ENCODE data around the gene KIF1B. TPM values are rescaled to one million over a fixed set of nuclear protein-coding genes. Genes with fewer than 3 reads are reported as not detected.

KIF1B gene
- total and polyA plus RNA-seq, 9 of the 15 experiments (the other 6 are each of a cell fraction or from before 2014, with no cell fraction given): 2.8 to 19.8 (median 11.9) TPM

DNA sequence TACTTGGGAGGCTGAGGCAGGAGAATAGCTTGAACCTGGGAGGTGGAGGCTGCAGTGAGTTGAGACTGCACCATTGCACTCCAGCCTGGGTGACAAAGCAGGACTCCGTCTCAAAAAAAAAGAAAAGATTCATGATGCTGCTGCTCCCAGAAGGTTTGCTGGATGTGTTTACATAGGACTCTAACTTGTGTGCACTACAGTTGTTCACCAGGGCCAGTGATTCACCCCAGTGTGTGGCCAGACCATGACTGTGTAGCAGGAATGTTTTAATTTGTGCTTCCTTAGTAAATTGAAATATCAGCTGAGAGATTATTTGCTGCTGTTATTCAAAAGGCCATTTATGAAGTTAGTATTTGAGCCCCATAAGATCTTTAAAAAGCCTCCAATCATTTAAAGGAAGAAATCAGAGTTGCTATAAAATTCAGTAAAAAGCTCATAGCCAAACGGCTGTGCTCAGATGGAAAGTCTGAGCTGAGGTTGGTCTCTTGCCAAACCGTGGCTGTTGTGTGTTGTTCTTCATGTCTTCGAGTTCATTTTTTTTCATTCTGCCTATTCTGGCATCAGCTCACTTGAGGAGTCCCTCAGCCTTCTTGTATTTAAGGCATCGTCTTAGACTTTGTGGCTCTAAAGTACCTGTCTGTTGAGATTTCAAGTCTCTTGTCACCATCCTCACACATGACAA lies 170.4 kb downstream of the KIF1B start (continued):
- TF ChIP-seq TRIM25 (IDR thresholded peaks at IDR 0.05; ENCODE audit: borderline replicate concordance): no peak

DNA sequence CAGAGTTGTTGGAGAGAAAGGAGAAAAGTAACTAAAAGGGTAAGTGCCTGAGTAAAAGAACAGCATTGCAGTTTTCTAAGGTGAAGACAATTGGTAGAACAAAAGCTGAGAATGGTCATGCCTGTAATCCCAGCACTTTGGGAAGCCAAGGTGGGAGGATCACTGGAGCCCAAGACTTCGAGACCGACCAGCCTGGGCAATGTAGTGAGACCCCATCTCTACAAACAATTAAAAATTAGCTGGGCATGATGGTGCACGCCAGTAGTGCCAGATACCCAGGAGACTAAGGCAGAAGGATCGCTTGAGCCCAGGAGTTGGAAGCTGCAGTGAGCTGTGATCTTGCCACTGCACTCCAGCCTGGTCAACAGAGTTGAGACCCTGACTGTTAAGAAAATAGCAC lies 173.3 kb downstream of the KIF1B start:
- Histone ChIP-seq H3K4me2 (ENCODE audit: insufficient read depth, low read length) (no peak overlapping the region), H3K9me3 (replicated peaks; ENCODE audit: control insufficient read depth, insufficient read depth, low read depth, low read length) (no peaks in the 10 kb centered on the region), H3K4me1 (replicated peaks in 1 of 2; ENCODE audit: control insufficient read depth in 2 of 2, insufficient read depth in 2 of 2, low read length in 2 of 2) (peaks cover 8 to 11% of the 10 kb centered on the region in 2 experiments; a peak in 4 of 5 replicates), H3K27me3 (ENCODE audit: control insufficient read depth in 2 of 2, insufficient read depth in 2 of 2, low read length in 2 of 2) (no peaks in the 10 kb centered on the region), H3K9ac (ENCODE audit: insufficient read depth in 1 of 2, low read depth in 2 of 2, low read length in 2 of 2) (no peak overlapping the region), H2AFZ (ENCODE audit: low read depth, low read length) (no peak overlapping the region), H3K9me1 (ENCODE audit: control insufficient read depth, insufficient read depth, low read length) (no peaks in the 10 kb centered on the region), H3K36me3 (ENCODE audit: control insufficient read depth, insufficient read depth, low read length) (no peaks in the 10 kb centered on the region; the same call in 2 of the 3 replicates), H3K79me2 (ENCODE audit: control insufficient read depth, insufficient read depth, low read length) (no peaks in the 10 kb centered on the region), H3K4me3 (no peak overlapping the region), H3K27ac (ENCODE audit: extremely low read depth, low read depth, low read length) (no peak overlapping the region), H4K20me1 (replicated peaks; ENCODE audit: control insufficient read depth, insufficient read depth, low read length) (no peaks in the 10 kb centered on the region)
- intact Hi-C loops (cut with micrococcal nuclease): no loop called here
- ChIA-PET POLR2A (interaction anchor here (0.6 to 1.0 kb wide), 4 partner anchors 19 to 92 kb away, joined by 3 to 4 read pairs (median 4); no protein-coding TSS in a partner anchor), CTCF (ENCODE audit: low intra/inter-chr PET ratio) (no interaction called here)
- TF ChIP-seq ZNF121 (CRISPR knock-in tag; conservative IDR thresholded peaks at IDR 0.05) (peak; percentile 65), MTA1 (IDR thresholded peaks at IDR 0.05; ENCODE audit: borderline replicate concordance) (no peak), HLTF (IDR thresholded peaks at IDR 0.05) (no peak)
- ATAC-seq (no peak), DNase-seq (ENCODE audit: extremely low read depth in 1 of 4, low spot score in 3 of 4) (no peak), FAIRE-seq (no peak)
- BruUV-seq (replicated peaks): no TSS peak
- in situ Hi-C loops (cut with MboI): no loop called here
- WGBS (ENCODE audit: insufficient coverage, low coverage, missing lambda C conversion rate): 72% methylated on average over 4 of the region's 4 CpGs
